H9 (cell line): ENCODE results near the gene FSTL4. TPM values are rescaled to one million over a fixed set of nuclear protein-coding genes. Genes with fewer than 3 reads are reported as not detected.
"Not testable (repeated sequence)": the region's sequence is repeated elsewhere in the genome, so short reads cannot be mapped to it uniquely, and the experiment has no call there.

ENCODE experiments used
- DNase-seq: peaks from one replicate; pipeline ENCODE4 v3.0.0-alpha.2; 2017
- H2AFZ ChIP-seq: one replicate; pipeline ENCODE4 v1.6.1; 2013; ENCODE audit warnings: mild to moderate bottlenecking, low read length, control low read depth, moderate library complexity
- H2AK5ac ChIP-seq: 2 replicates; pipeline ENCODE4 v1.6.1; 2013; ENCODE audit warnings: low read length, control low read depth, mixed read lengths; ENCODE audit not compliant: insufficient read length
- H2BK120ac ChIP-seq: one replicate; pipeline ENCODE4 v1.6.1; 2013; ENCODE audit warnings: low read depth, mild to moderate bottlenecking, low read length, control low read depth, inconsistent platforms; ENCODE audit not compliant: poor library complexity, severe bottlenecking
- H2BK12ac ChIP-seq: 2 replicates; pipeline ENCODE4 v1.6.1; 2013; ENCODE audit warnings: low read length, control low read depth, mixed read lengths, low read depth; ENCODE audit not compliant: insufficient read length
- H2BK15ac ChIP-seq: 2 replicates; pipeline ENCODE4 v1.6.1; 2013; ENCODE audit warnings: low read depth, low read length, control low read depth
- H2BK20ac ChIP-seq: one replicate; pipeline ENCODE4 v1.6.1; 2013; ENCODE audit warnings: low read depth, mild to moderate bottlenecking, low read length, control low read depth, inconsistent platforms; ENCODE audit not compliant: poor library complexity, severe bottlenecking
- H2BK5ac ChIP-seq: 2 replicates; pipeline ENCODE4 v1.6.1; 2013; ENCODE audit warnings: low read length, control low read depth, mixed read lengths; ENCODE audit not compliant: insufficient read length
- H3K14ac ChIP-seq: 2 replicates; pipeline ENCODE4 v1.6.1; 2013; ENCODE audit warnings: low read length, control low read depth; ENCODE audit not compliant: insufficient read depth
- H3K18ac ChIP-seq: 2 replicates; pipeline ENCODE4 v1.6.1; 2013; ENCODE audit warnings: low read depth, mild to moderate bottlenecking, mixed read lengths, low read length, control low read depth; ENCODE audit not compliant: insufficient read length
- H3K23ac ChIP-seq: 2 replicates; pipeline ENCODE4 v1.6.1; 2013; ENCODE audit warnings: low read length, control low read depth, mixed read lengths, low read depth; ENCODE audit not compliant: insufficient read length
- H3K23me2 ChIP-seq: 2 replicates; pipeline ENCODE4 v1.6.1; 2013; ENCODE audit warnings: low read depth, mild to moderate bottlenecking, mixed read lengths, low read length, control low read depth; ENCODE audit not compliant: insufficient read length, poor library complexity, severe bottlenecking
- H3K27ac ChIP-seq: 2 replicates; pipeline ENCODE4 v1.5.1; 2013; ENCODE audit warnings: low read length, control low read depth, mixed read lengths, low read depth; ENCODE audit not compliant: insufficient read length
- H3K27me3 ChIP-seq: 2 replicates; pipeline ENCODE4 v1.6.1; 2013; ENCODE audit warnings: low read length, control low read depth, inconsistent platforms; ENCODE audit not compliant: insufficient read depth
- H3K4ac ChIP-seq: 2 replicates; pipeline ENCODE4 v1.6.1; 2013; ENCODE audit warnings: low read depth, mild to moderate bottlenecking, control low read depth, inconsistent platforms, low read length, moderate library complexity
- H3K4me1 ChIP-seq: 2 replicates; pipeline ENCODE4 v1.6.1; 2013; ENCODE audit warnings: low read length, control low read depth, inconsistent platforms; ENCODE audit not compliant: insufficient read depth
- H3K4me2 ChIP-seq: 2 replicates; pipeline ENCODE4 v1.6.1; 2013; ENCODE audit warnings: low read length, control low read depth, mixed read lengths; ENCODE audit not compliant: insufficient read length, insufficient read depth
- H3K56ac ChIP-seq: 2 replicates; pipeline ENCODE4 v1.6.1; 2013; ENCODE audit warnings: low read depth, mild to moderate bottlenecking, mixed read lengths, low read length, control low read depth; ENCODE audit not compliant: insufficient read length
- H3K79me1 ChIP-seq: 2 replicates; pipeline ENCODE4 v1.6.1; 2013; ENCODE audit warnings: low read depth, mild to moderate bottlenecking, moderate library complexity, low read length, control low read depth, inconsistent platforms; ENCODE audit not compliant: insufficient read depth, poor library complexity, severe bottlenecking
- H3K79me2 ChIP-seq: 2 replicates; pipeline ENCODE4 v1.6.1; 2013; ENCODE audit warnings: low read length, control low read depth, inconsistent platforms; ENCODE audit not compliant: insufficient read depth
- H3K9ac ChIP-seq: 2 replicates; pipeline ENCODE4 v1.6.1; 2013; ENCODE audit warnings: low read length, control low read depth, mixed read lengths; ENCODE audit not compliant: insufficient read length; ENCODE audit errors: extremely low read depth
- H3K9me3 ChIP-seq: one replicate; pipeline ENCODE4 v1.6.1; 2013; ENCODE audit warnings: low read depth, low read length, inconsistent platforms; ENCODE audit not compliant: control insufficient read depth
- H3T11ph ChIP-seq: one replicate; pipeline ENCODE4 v1.6.1; 2013; ENCODE audit warnings: mild to moderate bottlenecking, low read length, control low read depth, inconsistent platforms
- H4K20me1 ChIP-seq: one replicate; pipeline ENCODE4 v1.6.1; 2013; ENCODE audit not compliant: control insufficient read depth, insufficient read length, insufficient read depth
- H4K5ac ChIP-seq: 2 replicates; pipeline ENCODE4 v1.6.1; 2013; ENCODE audit warnings: low read depth, mild to moderate bottlenecking, mixed read lengths, low read length, control low read depth; ENCODE audit not compliant: insufficient read length
- H4K8ac ChIP-seq: replicated peaks from 2 replicates; pipeline ENCODE4 v1.6.1; 2013; ENCODE audit warnings: low read length, control low read depth, mixed read lengths, low read depth; ENCODE audit not compliant: insufficient read length
- H4K91ac ChIP-seq: 2 replicates; pipeline ENCODE4 v1.6.1; 2013; ENCODE audit warnings: low read depth, mild to moderate bottlenecking, moderate library complexity, mixed read lengths, low read length, control low read depth; ENCODE audit not compliant: insufficient read length
- H3K27ac Mint-ChIP-seq, 3 experiments: 2 replicates in 2 of 3; 3 replicates in 1 of 3; pipeline ENCODE4 v1.8.0; 2020 to 2021; ENCODE audit warnings: mixed read lengths in 3 of 3, mild to moderate bottlenecking in 1 of 3, moderate library complexity in 1 of 3
- H3K27me3 Mint-ChIP-seq: 2 replicates; pipeline ENCODE4 v1.8.0; 2021; ENCODE audit warnings: low read depth, mild to moderate bottlenecking, moderate library complexity, mixed read lengths
- H3K36me3 Mint-ChIP-seq, 3 experiments: 2 replicates in 2 of 3; 3 replicates in 1 of 3; pipeline ENCODE4 v1.8.0; 2020 to 2021; ENCODE audit warnings: low read depth in 3 of 3, mixed read lengths in 3 of 3; ENCODE audit not compliant: insufficient read depth in 1 of 3
- H3K4me1 Mint-ChIP-seq, 2 experiments: 2 replicates each; pipeline ENCODE4 v1.8.0; 2020; ENCODE audit warnings: mixed read lengths in 2 of 2
- H3K4me3 Mint-ChIP-seq, 2 experiments: 2 replicates in 1 of 2; 3 replicates in 1 of 2; pipeline ENCODE4 v1.8.0; 2020 to 2021; ENCODE audit warnings: mild to moderate bottlenecking in 2 of 2, mixed read lengths in 2 of 2, moderate library complexity in 1 of 2
- H3K9me3 Mint-ChIP-seq, 2 experiments: 2 replicates in 1 of 2; 3 replicates in 1 of 2; pipeline ENCODE4 v1.8.0; 2020; ENCODE audit warnings: mild to moderate bottlenecking in 2 of 2, mixed read lengths in 2 of 2, moderate library complexity in 1 of 2
- CTCF ChIP-seq: fragments of 200-600 bp; sonication (generic); conservative IDR thresholded peaks from 3 replicates; pipeline ENCODE4 v1.8.0; 2021; ENCODE audit warnings: antibody characterized with exemption, mild to moderate bottlenecking
- WGBS: extraction: QIAGEN DNeasy Blood & Tissue Kit; methylation state at CpG from one replicate; pipeline ENCODE4 v1.1.7; 2013; ENCODE audit warnings: missing lambda C conversion rate, low lambda C conversion rate, mixed read lengths; ENCODE audit not compliant: insufficient read length; ENCODE audit errors: extremely low coverage; 5-methylcytosine and 5-hydroxymethylcytosine counted together
- total RNA-seq: library from RNA; stranded (reverse); gene quantifications from 2 replicates; pipeline ENCODE4 v1.2.1, GENCODE V29; 2021

The FSTL4 gene
- total RNA-seq, 1 experiment from 2014 or later, result 5.7 TPM

- no CpG with 5 or more reads among the region's 4 CpGs for WGBS
Observed at GRCh38 chr5:133219296-133219695, 393.0 kb downstream of the FSTL4 start.

GRCh38 chr5:133216138-133216537 is 396.2 kb downstream of the FSTL4 start:
- not testable (repeated sequence) for H3K4me1 Mint-ChIP-seq, H2BK120ac ChIP-seq, H2BK12ac ChIP-seq, H3K9me3 ChIP-seq, H3K4me2 ChIP-seq, H3K36me3 Mint-ChIP-seq, H3K23ac ChIP-seq, H2AFZ ChIP-seq, H3K79me2 ChIP-seq, H2BK5ac ChIP-seq, H3K4me3 Mint-ChIP-seq, H2AK5ac ChIP-seq, DNase-seq, H3T11ph ChIP-seq, H3K9ac ChIP-seq, H3K27ac ChIP-seq, H3K18ac ChIP-seq, H2BK15ac ChIP-seq, H4K91ac ChIP-seq, H3K4me1 ChIP-seq, H3K27me3 Mint-ChIP-seq, H3K23me2 ChIP-seq, H3K27me3 ChIP-seq, H3K56ac ChIP-seq, H4K8ac ChIP-seq, H3K79me1 ChIP-seq, H4K5ac ChIP-seq, H3K27ac Mint-ChIP-seq, H3K9me3 Mint-ChIP-seq, H2BK20ac ChIP-seq, H3K14ac ChIP-seq, H3K4ac ChIP-seq, H4K20me1 ChIP-seq
- no CpG with 5 or more reads among the region's 7 CpGs for WGBS

More at GRCh38 chr5:133219296-133219695, 393.0 kb downstream of the FSTL4 start:
- Histone ChIP-seq H3K56ac (no peak overlapping the region), H3K27ac (no peak overlapping the region), H2BK120ac (no peak overlapping the region), H2BK12ac (no peak overlapping the region), H2BK15ac (no peak overlapping the region), H4K20me1 (no peaks in the 10 kb centered on the region), H4K5ac (no peak overlapping the region), H3K27me3 (no peaks in the 10 kb centered on the region), H3T11ph (no peak overlapping the region), H3K79me1 (no peaks in the 10 kb centered on the region), H3K9me3 (no peaks in the 10 kb centered on the region), H3K9ac (no peak overlapping the region), H3K23ac (no peak overlapping the region), H3K4me2 (no peak overlapping the region), H4K8ac (no peak overlapping the region), H2AFZ (no peak overlapping the region), H3K4me1 (no peaks in the 10 kb centered on the region), H3K18ac (no peak overlapping the region), H2BK20ac (no peak overlapping the region), H3K14ac (no peak overlapping the region), H2AK5ac (no peak overlapping the region), H2BK5ac (no peak overlapping the region), H4K91ac (no peak overlapping the region), H3K4ac (no peak overlapping the region), H3K79me2 (no peaks in the 10 kb centered on the region), H3K23me2 (no peaks in the 10 kb centered on the region)
- Mint-ChIP-seq H3K4me3 (no peak overlapping the region), H3K9me3 (no peaks in the 10 kb centered on the region), H3K27ac (no peak overlapping the region), H3K36me3 (peaks cover 0 to 3% (median 0%) of the 10 kb centered on the region in 3 experiments; a peak in 2 of 7 replicates), H3K27me3 (no peaks in the 10 kb centered on the region; the same call in 1 of the 2 replicates), H3K4me1 (peaks cover 5 to 7% of the 10 kb centered on the region in 2 experiments; a peak in 3 of 4 replicates)
- no peak for DNase-seq
- peak; percentile 32; the same call in 2 of the 3 replicates for TF ChIP-seq CTCF
